ENCODE data around the gene CYP3A5.
A peak's percentile ranks its signal among the peaks of the same experiment; 100 is the strongest.
"Not testable (repeated sequence)": the region's sequence is repeated elsewhere in the genome, so short reads cannot be mapped to it uniquely, and the experiment has no call there.

CYP3A5 gene

GRCh38 chr7:99638731-99639130, 41.1 kb downstream of the CYP3A5 start:
- DNase-seq (ENCODE audit: low read depth) = no peak

GRCh38 chr7:99637414-99637813, 42.4 kb downstream of the CYP3A5 start:
- DNase-seq (ENCODE audit: low read depth) = not testable (repeated sequence)

DNA sequence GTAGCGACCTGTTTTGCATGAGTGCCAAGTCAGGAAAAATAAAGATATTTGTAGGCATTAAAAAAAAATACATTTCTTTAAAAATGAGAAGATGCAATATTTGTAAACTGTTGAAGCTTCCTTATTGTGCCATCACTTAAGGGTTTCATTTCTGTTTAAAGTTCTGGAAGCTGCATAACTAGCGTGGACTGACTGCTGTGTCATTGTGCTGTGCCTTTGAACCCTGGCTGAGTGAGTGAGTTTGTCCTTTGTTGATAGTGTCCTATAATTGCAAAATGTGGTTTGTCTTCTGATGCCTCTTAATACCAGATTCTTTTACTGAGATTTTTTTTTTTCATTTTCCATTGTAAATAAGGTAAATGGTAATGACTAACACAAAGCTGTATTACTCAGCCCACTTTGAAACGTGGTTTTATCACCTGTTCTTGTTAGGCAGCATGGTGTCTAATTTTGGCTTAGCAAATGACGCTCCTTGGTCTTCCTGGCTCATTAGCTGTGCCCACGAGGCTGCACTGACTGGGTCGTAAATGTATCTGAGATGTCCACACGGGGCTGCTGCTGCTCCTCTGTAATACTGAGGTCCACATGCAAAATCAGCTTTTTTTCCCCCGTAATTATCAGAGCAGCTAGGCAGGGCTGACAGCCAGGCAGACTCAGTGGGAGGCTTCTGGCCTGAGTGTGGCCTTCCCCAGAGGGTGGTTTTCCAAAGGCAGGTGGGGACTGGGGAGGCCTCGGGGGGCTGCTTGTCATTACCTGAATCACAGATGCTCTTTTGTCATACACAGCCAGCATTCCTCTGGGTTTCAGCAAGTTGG, 48.3 kb downstream of the CYP3A5 start:
- DNase-seq (ENCODE audit: low read depth) = no peak

- DNase-seq (ENCODE audit: low read depth) = no peak
Observed at GRCh38 chr7:99629643-99630042, 50.2 kb downstream of the CYP3A5 start.

GRCh38 chr7:99628471-99629465, 51.0 kb downstream of the CYP3A5 start:
- DNase-seq (ENCODE audit: low read depth) = no peak

GRCh38 chr7:99627513-99627912, 52.3 kb downstream of the CYP3A5 start:
- no peak for DNase-seq (ENCODE audit: low read depth)

DNA sequence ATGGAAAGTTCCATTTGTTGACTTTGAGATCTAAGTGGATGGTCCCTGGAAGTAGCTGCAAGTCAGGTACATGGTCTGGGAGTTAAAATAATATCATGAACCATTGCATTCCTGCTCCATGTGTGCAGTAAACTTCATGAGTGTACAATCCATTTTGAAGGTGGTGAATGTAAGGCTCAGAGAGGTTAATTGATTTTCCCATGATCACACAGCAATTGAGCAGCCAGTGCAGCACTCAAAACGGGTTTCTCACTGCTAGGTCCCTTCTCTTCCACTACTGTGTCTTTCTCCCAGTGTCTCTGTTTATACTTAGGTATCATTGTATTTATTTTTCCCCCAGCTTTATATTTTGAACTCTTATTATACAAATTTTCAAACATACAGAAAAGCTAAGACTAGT, 53.1 kb downstream of the CYP3A5 start:
- no peak for DNase-seq (ENCODE audit: low read depth)

DNA sequence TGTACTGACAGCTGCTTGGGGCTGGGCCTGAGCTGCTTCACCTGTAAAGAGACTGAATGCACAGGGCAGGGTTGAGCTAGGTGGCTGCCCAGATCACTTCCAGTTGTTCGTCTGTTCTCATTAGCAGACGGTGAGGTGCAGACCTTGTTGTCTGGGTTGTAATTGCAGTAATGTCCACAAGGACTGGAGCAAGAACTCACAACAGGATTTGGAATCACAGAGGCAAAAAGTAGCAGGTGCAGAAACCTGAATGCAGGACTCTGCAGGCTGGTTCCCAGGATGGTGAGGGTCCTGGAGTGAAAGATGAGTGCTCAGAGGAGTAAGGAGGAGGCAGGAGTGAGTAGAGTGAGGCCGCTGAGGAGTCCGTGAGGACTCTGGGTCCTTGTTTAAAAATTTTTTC, 53.8 kb downstream of the CYP3A5 start:
- DNase-seq (ENCODE audit: low read depth) = no peak

DNA sequence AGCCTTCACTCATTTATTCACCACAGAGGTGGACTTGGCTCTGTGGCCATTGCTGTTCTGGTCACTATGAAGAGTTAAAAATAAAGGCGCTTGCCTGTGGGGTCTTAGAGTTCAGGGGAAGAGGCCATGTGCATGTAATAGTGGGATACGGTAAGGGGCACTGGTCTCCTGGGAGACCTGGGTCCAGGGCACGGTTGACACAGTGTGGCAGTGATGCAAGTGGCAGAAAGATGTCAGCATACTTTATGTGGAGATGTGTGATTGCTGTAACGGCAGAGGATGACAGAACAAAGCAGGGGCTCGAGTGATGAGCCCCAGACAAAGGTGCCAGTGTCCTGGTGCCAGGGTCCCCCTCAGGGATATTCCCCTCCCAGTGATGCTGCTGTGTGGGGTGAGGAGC, 54.5 kb downstream of the CYP3A5 start:
- DNase-seq (ENCODE audit: low read depth) = no peak

GRCh38 chr7:99624484-99624883, 55.3 kb downstream of the CYP3A5 start:
- DNase-seq (ENCODE audit: low read depth) = peak; percentile 47

- DNase-seq (ENCODE audit: low read depth) = no peak
Observed at GRCh38 chr7:99623702-99624447, 55.9 kb downstream of the CYP3A5 start.

- DNase-seq (ENCODE audit: low read depth) = no peak
Observed at GRCh38 chr7:99623091-99623693, 56.6 kb downstream of the CYP3A5 start.

GRCh38 chr7:99622596-99622995, 57.2 kb downstream of the CYP3A5 start:
- no peak for DNase-seq (ENCODE audit: low read depth)

DNA sequence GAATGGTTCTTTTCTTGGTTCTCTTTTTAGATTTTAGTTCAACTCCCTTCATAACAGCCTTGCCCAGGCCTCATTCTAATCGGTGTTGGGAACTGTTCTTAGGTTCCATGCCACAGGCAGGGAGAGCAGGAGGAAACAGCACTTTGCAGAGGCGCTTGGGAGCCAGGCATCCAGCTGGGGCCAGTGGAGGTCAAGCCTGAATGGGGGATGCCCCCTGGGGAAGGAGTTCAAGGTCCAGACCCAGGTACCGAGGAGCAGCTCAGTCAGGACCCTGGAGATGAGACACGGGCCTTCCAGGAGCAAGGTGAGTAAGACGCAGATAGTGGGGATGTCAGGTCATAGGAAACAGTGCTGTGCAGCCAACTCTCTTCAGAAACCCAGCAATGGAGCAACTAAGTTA, 58.5 kb downstream of the CYP3A5 start:
- DNase-seq (ENCODE audit: low read depth) = no peak

DNA sequence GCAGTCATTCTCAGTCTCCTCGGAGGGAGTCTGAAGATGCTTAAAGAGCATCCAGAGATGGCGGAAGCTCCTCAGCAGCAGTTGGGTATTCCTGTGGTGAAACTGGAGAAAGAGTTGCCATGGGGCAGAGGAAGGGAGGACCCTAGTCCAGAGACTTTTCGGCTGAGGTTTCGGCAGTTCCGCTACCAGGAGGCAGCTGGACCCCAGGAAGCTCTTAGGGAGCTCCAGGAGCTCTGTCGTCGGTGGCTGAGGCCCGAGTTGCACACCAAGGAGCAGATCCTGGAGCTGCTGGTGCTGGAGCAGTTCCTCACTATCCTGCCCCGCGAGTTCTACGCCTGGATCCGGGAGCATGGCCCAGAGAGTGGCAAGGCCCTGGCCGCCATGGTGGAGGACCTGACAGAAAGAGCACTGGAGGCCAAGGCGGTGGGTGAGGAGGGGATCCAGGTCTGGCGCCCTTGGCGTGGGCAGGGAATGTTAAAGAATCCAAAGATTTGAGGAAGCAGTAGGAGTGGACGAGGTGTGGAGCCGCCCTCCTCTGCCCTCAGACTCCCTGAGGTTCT, 60.1 kb downstream of the CYP3A5 start:
- no peak for DNase-seq (ENCODE audit: low read depth)

GRCh38 chr7:99618726-99619125, 61.1 kb downstream of the CYP3A5 start:
- DNase-seq (ENCODE audit: low read depth) = no peak

DNA sequence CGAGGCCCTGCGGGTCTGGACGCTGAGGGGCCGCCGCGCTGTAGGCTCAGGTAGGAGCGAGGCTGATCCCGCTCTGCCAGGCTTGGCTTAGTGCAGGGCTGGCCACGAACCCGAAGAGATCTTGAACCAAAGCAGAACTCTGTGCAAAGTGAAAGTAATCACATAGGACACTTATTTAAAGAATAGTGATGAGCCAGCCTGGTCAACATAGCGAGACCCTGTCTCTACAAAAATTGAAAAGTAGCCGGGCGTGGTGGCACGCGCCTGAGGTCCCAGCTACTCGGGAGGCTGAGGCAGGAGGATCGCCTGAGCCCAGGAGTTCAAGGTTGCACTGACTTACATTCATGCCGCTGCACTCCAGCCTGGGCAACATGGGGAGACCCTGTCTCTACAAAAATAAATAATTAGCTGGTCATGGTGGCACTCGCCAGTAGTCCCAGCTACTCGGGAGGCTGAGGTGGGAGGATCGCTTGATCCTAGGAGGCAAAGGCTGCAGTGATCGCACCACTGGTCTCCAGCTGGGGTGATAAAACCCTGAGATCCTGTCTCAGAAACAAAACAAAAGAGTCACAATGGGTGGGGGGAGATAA, 62.5 kb downstream of the CYP3A5 start:
- no peak for DNase-seq (ENCODE audit: low read depth)

DNA sequence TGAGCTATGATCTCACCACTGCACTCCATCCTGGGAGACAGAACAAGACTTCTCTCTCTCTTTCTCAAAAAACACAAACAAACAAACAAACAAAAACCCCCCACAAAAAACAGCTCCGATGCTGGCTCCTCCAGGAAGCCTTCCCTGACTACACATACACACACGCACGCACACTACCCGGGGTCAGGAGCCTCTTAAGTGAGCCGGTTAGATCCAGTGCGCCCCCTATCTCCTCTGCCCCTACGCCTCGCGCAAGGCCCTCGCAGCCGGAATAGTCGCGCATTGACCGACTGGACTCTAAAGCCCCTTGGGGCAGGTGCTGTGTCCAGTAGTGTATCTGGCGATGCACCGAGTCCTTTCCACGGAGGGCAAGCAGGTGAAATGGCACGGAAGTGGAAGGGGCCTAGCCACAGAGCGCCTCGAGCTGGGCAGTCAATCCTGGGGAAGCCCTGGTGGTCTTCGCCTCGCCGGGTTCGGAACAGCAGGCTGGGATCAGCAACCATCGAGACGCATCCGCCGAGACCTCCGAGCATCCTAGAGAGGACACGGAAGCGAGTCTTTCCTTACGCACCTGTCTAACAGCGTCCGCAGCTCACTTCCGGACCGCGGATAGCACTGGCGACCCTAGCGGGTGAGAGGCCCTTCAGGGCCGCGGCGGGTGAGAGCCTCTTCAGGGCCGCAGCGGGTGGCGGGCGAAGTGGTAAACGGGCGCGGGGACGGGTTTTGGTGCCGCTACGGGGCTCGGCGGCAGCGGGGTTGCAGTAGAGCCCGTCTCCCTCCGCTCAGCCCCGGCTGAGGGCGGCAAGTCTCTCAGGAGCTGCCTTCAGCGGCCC, 63.2 kb downstream of the CYP3A5 start, which contains the start of gene ZSCAN25:
Gene ZSCAN25 (plus strand): TSS at position 588 of the 833 bp plus-strand sequence. CDS start 2,661 bp downstream, outside the sequence.
- DNase-seq (ENCODE audit: low read depth) = peak; percentile 73

DNA sequence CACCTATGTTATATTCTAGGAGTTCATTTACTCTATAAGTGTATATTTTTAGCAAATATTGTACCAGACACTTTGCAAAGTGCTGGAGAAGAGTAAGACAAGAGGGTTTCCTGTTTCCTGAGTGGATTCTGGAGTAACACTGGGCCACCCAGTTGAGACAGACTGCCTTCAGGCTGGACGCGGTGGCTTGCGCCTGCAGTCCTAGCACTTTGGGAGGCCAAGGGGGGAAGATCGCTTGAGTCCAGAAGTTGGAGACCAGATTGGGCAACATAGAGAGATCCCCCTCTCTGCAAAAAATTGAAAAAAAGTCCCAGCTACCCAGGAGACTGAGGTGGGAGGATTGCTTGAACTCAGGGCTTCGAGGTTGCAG, 63.8 kb downstream of the CYP3A5 start:
- DNase-seq (ENCODE audit: low read depth) = no peak

- no peak for DNase-seq (ENCODE audit: low read depth)
Observed at GRCh38 chr7:99614495-99614894, 65.3 kb downstream of the CYP3A5 start.
